ENCODE results near the gene TSPAN11. TPM values are rescaled to one million over a fixed set of nuclear protein-coding genes. Genes with fewer than 3 reads are reported as not detected.

Gene TSPAN11
- total and polyA plus RNA-seq, 4 donors, result 0.13 to 1.2 (median 0.44) TPM

DNA sequence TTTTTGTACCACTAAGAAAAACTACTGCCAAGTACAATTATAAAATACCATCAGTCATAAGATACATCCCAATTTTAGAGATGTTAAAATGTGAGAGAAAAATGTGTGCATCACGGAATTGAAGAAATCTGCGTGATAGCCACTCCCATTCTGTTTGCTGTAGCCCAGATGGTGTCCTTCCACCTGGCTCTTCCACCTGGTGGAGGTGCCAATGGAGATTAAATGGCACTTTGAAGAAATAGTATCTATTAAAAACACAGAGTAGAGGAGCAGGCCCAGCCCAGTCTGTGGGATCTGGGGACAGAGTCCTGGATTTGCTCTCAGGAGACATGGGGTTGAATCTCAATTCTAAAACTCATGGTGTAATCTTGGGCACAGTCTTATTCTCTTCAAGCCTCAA lies 35.5 kb downstream of the TSPAN11 start:
- Histone ChIP-seq H3K27ac (ENCODE audit: low read depth in 1 of 2, low read length in 2 of 2) (no peak overlapping the region), H3K36me3 (ENCODE audit: control insufficient read depth in 4 of 4, insufficient read depth in 3 of 4, low read depth in 1 of 4, low read length in 3 of 4) (no peaks in the 10 kb centered on the region), H3K9me3 (ENCODE audit: control insufficient read depth in 4 of 4, low read length in 3 of 4) (no peaks in the 10 kb centered on the region), H3K4me3 (ENCODE audit: low read depth in 1 of 3, low read length in 3 of 3) (no peak overlapping the region), H3K9ac (ENCODE audit: low read depth in 1 of 2, low read length in 2 of 2) (no peak overlapping the region), H3K27me3 (ENCODE audit: control insufficient read depth in 4 of 4, insufficient read depth in 4 of 4, low read length in 3 of 4) (no peaks in the 10 kb centered on the region), H3K4me1 (ENCODE audit: control insufficient read depth in 4 of 4, insufficient read depth in 4 of 4, low read length in 3 of 4) (no peaks in the 10 kb centered on the region)
- WGBS, result 91% methylated on average over 2 of the region's 2 CpGs
- TF ChIP-seq JUND (IDR thresholded peaks at IDR 0.05) (no peak), TAF1 (conservative IDR thresholded peaks at IDR 0.05) (no peak), FOXA1 (IDR thresholded peaks at IDR 0.05) (no peak), NR2F2 (IDR thresholded peaks at IDR 0.05) (no peak)
- TF ChIP-seq, protein P1, sequence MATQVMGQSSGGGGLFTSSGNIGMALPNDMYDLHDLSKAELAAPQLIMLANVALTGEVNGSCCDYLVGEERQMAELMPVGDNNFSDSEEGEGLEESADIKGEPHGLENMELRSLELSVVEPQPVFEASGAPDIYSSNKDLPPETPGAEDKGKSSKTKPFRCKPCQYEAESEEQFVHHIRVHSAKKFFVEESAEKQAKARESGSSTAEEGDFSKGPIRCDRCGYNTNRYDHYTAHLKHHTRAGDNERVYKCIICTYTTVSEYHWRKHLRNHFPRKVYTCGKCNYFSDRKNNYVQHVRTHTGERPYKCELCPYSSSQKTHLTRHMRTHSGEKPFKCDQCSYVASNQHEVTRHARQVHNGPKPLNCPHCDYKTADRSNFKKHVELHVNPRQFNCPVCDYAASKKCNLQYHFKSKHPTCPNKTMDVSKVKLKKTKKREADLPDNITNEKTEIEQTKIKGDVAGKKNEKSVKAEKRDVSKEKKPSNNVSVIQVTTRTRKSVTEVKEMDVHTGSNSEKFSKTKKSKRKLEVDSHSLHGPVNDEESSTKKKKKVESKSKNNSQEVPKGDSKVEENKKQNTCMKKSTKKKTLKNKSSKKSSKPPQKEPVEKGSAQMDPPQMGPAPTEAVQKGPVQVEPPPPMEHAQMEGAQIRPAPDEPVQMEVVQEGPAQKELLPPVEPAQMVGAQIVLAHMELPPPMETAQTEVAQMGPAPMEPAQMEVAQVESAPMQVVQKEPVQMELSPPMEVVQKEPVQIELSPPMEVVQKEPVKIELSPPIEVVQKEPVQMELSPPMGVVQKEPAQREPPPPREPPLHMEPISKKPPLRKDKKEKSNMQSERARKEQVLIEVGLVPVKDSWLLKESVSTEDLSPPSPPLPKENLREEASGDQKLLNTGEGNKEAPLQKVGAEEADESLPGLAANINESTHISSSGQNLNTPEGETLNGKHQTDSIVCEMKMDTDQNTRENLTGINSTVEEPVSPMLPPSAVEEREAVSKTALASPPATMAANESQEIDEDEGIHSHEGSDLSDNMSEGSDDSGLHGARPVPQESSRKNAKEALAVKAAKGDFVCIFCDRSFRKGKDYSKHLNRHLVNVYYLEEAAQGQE (IDR thresholded peaks at IDR 0.05), result no peak
- TF ChIP-seq, protein P2, sequence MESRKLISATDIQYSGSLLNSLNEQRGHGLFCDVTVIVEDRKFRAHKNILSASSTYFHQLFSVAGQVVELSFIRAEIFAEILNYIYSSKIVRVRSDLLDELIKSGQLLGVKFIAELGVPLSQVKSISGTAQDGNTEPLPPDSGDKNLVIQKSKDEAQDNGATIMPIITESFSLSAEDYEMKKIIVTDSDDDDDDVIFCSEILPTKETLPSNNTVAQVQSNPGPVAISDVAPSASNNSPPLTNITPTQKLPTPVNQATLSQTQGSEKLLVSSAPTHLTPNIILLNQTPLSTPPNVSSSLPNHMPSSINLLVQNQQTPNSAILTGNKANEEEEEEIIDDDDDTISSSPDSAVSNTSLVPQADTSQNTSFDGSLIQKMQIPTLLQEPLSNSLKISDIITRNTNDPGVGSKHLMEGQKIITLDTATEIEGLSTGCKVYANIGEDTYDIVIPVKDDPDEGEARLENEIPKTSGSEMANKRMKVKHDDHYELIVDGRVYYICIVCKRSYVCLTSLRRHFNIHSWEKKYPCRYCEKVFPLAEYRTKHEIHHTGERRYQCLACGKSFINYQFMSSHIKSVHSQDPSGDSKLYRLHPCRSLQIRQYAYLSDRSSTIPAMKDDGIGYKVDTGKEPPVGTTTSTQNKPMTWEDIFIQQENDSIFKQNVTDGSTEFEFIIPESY (IDR thresholded peaks at IDR 0.05), result no peak
- TF ChIP-seq, protein P3, sequence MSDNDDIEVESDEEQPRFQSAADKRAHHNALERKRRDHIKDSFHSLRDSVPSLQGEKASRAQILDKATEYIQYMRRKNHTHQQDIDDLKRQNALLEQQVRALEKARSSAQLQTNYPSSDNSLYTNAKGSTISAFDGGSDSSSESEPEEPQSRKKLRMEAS (IDR thresholded peaks at IDR 0.05), result no peak
- DNase-seq (ENCODE audit: low spot score), result no peak

DNA sequence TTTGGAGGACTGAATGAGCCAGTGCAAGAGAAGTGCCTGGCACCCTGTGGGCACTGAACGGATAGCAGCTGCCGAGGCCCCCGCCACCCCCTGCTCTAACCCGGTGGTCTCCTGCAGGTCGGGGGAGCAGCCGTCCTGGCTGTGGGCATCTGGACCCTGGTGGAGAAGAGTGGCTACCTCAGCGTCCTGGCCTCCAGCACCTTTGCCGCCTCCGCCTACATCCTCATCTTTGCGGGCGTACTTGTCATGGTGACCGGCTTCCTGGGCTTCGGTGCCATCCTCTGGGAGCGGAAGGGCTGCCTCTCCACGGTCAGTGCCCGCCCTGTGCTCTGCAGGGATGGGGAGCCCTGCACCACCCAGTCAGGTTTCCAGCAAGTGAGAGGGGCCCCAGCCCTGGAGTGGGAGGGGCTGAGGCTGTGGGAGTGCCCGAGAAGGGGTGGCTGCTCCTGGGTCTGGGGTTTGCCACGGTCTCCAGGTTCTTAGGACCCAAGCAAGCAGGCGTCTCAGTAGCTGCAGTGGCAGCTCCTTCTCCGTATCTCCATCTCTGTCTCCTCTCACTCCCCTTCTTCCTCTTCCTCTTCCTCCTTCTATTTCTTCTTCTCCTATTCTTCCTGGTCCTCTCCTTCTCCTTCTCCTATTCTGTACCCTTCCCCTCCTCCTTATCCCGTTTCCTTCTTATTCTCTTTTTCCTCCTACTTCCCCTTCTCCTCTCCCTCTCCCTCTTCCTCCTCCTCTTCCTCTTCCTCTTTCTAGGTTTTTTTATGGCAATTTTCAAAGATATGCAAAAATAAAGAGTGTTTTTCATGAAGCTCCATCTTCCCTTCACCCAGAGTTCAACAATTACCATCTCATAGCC lies 37.4 kb downstream of the TSPAN11 start:
- no peaks in the 10 kb centered on the region for H3K27me3 ChIP-seq (ENCODE audit: control insufficient read depth in 4 of 4, insufficient read depth in 4 of 4, low read length in 3 of 4)
- no peaks in the 10 kb centered on the region for H3K4me1 ChIP-seq (ENCODE audit: control insufficient read depth in 4 of 4, insufficient read depth in 4 of 4, low read length in 3 of 4)
- 77% methylated on average over 21 of the region's 21 CpGs for WGBS
- DNase-seq (ENCODE audit: low spot score), result no peak
- H3K4me3 ChIP-seq (ENCODE audit: low read depth in 1 of 3, low read length in 3 of 3), result no peak overlapping the region
- no peaks in the 10 kb centered on the region for H3K36me3 ChIP-seq (ENCODE audit: control insufficient read depth in 4 of 4, insufficient read depth in 3 of 4, low read depth in 1 of 4, low read length in 3 of 4)
- no peaks in the 10 kb centered on the region for H3K9me3 ChIP-seq (ENCODE audit: control insufficient read depth in 4 of 4, low read length in 3 of 4)
- H3K9ac ChIP-seq (ENCODE audit: low read depth in 1 of 2, low read length in 2 of 2), result no peak overlapping the region
- H3K27ac ChIP-seq (ENCODE audit: low read depth in 1 of 2, low read length in 2 of 2), result no peak overlapping the region
- TF ChIP-seq RAD21 (IDR thresholded peaks at IDR 0.05) (no peak), SP1 (IDR thresholded peaks at IDR 0.05) (no peak), YY1 (IDR thresholded peaks at IDR 0.05) (no peak), HNF4G (IDR thresholded peaks at IDR 0.05) (no peak), NR2F2 (IDR thresholded peaks at IDR 0.05) (no peak), HNF4A (conservative IDR thresholded peaks at IDR 0.05) (no peak), TAF1 (conservative IDR thresholded peaks at IDR 0.05) (no peak), FOXA1 (IDR thresholded peaks at IDR 0.05) (no peak)
- TF ChIP-seq, protein P2 (IDR thresholded peaks at IDR 0.05), result no peak
